Fibroblast of peridontal ligament (primary cell): ENCODE data around the gene FBRSL1.
"Not testable (repeated sequence)": the region's sequence is repeated elsewhere in the genome, so short reads cannot be mapped to it uniquely, and the experiment has no call there.

Experiments
- DNase-seq: peaks from one replicate; pipeline ENCODE4 v3.0.0-alpha.2; 2010; ENCODE audit errors: extremely low read depth

FBRSL1 gene

GRCh38 chr12:132489602-132490266 lies at the start of gene FBRSL1:
Gene FBRSL1 (plus strand): TSS chr12:132490151.
- DNase-seq = peak; percentile 70

- DNase-seq = not testable (repeated sequence)
Observed at GRCh38 chr12:132440420-132440819, 49.5 kb upstream of the FBRSL1 start.

- no peak for DNase-seq
Observed at GRCh38 chr12:132441871-132442863, 47.8 kb upstream of the FBRSL1 start.

- DNase-seq = no peak
Observed at GRCh38 chr12:132443091-132443490, 46.9 kb upstream of the FBRSL1 start.

GRCh38 chr12:132444283-132444682 lies 45.7 kb upstream of the FBRSL1 start:
- DNase-seq = no peak

- no peak for DNase-seq
Observed at GRCh38 chr12:132444957-132445883, 44.7 kb upstream of the FBRSL1 start.

GRCh38 chr12:132445884-132446632 lies 43.9 kb upstream of the FBRSL1 start:
- DNase-seq = peak; percentile 73

GRCh38 chr12:132446633-132447326 lies 43.2 kb upstream of the FBRSL1 start:
- DNase-seq = no peak

GRCh38 chr12:132447327-132447720 lies 42.6 kb upstream of the FBRSL1 start:
- DNase-seq = no peak

GRCh38 chr12:132447731-132448462 lies 42.1 kb upstream of the FBRSL1 start:
- no peak for DNase-seq

- no peak for DNase-seq
Observed at GRCh38 chr12:132448463-132448820, 41.5 kb upstream of the FBRSL1 start.

- DNase-seq = no peak
Observed at GRCh38 chr12:132449565-132450417, 40.2 kb upstream of the FBRSL1 start.

- no peak for DNase-seq
Observed at GRCh38 chr12:132450418-132451171, 39.4 kb upstream of the FBRSL1 start.

- DNase-seq = no peak
Observed at GRCh38 chr12:132451172-132451835, 38.6 kb upstream of the FBRSL1 start.

GRCh38 chr12:132451836-132452195 lies 38.1 kb upstream of the FBRSL1 start:
- DNase-seq = no peak

- DNase-seq = no peak
Observed at GRCh38 chr12:132452596-132453350, 37.2 kb upstream of the FBRSL1 start.
